COLO668 (cell line): ENCODE results near the gene CNPY2.

ENCODE experiments used
- DNase-seq: peaks from one replicate; lab custom pipeline; 2025; ENCODE audit not compliant: unreplicated experiment; lab: John Stamatoyannopoulos, UW

Gene CNPY2

DNA sequence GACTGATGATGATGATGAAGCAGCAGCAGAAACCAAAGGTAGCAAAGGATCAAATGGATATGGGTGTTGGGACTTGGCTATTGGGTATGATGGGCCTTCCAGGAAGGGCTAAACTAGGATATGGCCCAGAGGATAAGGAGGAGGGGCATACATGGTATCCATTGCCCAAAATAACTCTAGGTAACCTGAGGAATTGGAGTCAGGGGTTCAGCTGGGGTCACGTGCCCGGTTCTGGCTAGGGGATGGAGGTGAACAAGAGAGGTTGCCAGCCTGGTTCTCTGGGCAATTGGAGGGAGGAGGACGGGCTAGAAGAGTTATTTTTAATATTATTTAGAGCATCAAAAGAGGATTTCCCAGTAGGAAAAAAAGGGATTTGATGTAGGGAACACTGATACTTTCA lies 54.9 kb downstream of the CNPY2 start:
- no peak for DNase-seq

DNA sequence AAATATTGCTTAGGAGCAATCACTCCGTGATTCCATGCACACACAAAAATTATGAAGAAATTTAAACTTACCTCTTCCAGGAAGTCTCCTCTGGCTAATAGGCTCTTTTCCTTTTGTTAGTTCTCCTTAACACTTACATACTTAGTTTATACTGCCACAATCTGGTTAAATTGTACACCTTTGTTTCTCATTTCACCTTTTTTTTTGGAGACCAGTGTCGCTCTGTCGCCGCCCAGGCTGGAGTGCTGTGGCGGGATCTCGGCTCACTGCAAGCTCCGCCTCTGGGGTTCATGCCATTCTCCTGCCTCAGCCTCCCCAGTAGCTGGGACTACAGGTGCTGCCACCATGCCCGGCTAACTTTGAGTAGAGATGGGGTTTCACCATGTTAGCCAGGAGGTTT lies 55.4 kb downstream of the CNPY2 start:
- DNase-seq: no peak
